GM12865 (cell line): ENCODE results near the gene UBE2J1.

ENCODE experiments used
- DNase-seq: peaks from one replicate; pipeline ENCODE4 v3.0.0; 2010; ENCODE audit warnings: low read depth
- H3K4me3 ChIP-seq: 2 replicates; pipeline ENCODE4 v1.5.1; 2011; ENCODE audit warnings: mild to moderate bottlenecking, low read depth, low read length, control low read depth
- CTCF ChIP-seq: IDR thresholded peaks from 2 replicates; pipeline ENCODE4 v1.5.1; 2011; ENCODE audit warnings: low read length, control low read depth, low read depth, inconsistent platforms; ENCODE audit not compliant: insufficient read depth; ENCODE audit errors: missing control alignments

UBE2J1 gene

GRCh38 chr6:89378628-89379027, 26.1 kb upstream of the UBE2J1 start:
- TF ChIP-seq CTCF: no peak
- H3K4me3 ChIP-seq: no peak overlapping the region
- no peak for DNase-seq

GRCh38 chr6:89375427-89376267, 23.1 kb upstream of the UBE2J1 start:
- DNase-seq: peak; percentile 94

GRCh38 chr6:89372506-89372901, 20.0 kb upstream of the UBE2J1 start:
- H3K4me3 ChIP-seq: no peak overlapping the region; the same call in 1 of the 2 replicates
- DNase-seq: peak; percentile 88
- TF ChIP-seq CTCF: no peak

More at GRCh38 chr6:89375427-89376267, 23.1 kb upstream of the UBE2J1 start:
- TF ChIP-seq CTCF: peak; percentile 70
- no peak overlapping the region for H3K4me3 ChIP-seq

GRCh38 chr6:89371849-89372505, 19.5 kb upstream of the UBE2J1 start:
- peak; percentile 91 for DNase-seq
- peak; percentile 99 for TF ChIP-seq CTCF
- no peak overlapping the region; the same call in 1 of the 2 replicates for H3K4me3 ChIP-seq

- DNase-seq: no peak
- H3K4me3 ChIP-seq: no peak overlapping the region
- TF ChIP-seq CTCF: peak; percentile 8
Observed at GRCh38 chr6:89368999-89369398, 16.5 kb upstream of the UBE2J1 start.

GRCh38 chr6:89368107-89368506, 15.6 kb upstream of the UBE2J1 start:
- peak; percentile 73 for DNase-seq
- H3K4me3 ChIP-seq: no peak overlapping the region
- peak; percentile 80 for TF ChIP-seq CTCF
